Right atrium auricular region (tissue), 2 donors: Measurements from ENCODE around the gene SWT1. TPM values are rescaled to one million over a fixed set of nuclear protein-coding genes. Genes with fewer than 3 reads are reported as not detected.

ENCODE experiments used
- DNase-seq: peaks from one replicate; pipeline ENCODE4 v3.0.0-alpha.2; 2019; ENCODE audit warnings: low spot score
- H3K27ac ChIP-seq, 2 donors: fragments of 200-600 bp; sonication (generic); 1 replicate in 1 of 2; 2 replicates in 1 of 2; pipeline ENCODE4 v1.5.1; 2016 to 2019
- H3K27me3 ChIP-seq, 2 donors: fragments of 200-600 bp; sonication (generic); one replicate each; pipeline versions ENCODE4 v1.5.1 to v1.6.0; 2017 to 2019
- H3K36me3 ChIP-seq: fragments of 200-600 bp; sonication (generic); one replicate; pipeline ENCODE4 v1.5.1; 2016
- H3K4me1 ChIP-seq, 2 donors: fragments of 200-600 bp; sonication (generic); one replicate each; pipeline versions ENCODE4 v1.5.1 to v1.6.0; 2017 to 2019
- H3K4me3 ChIP-seq, 2 donors: fragments of 200-600 bp; sonication (generic); 1 replicate in 1 of 2; 2 replicates in 1 of 2; pipeline ENCODE4 v1.5.1; 2017 to 2019; ENCODE audit warnings: mild to moderate bottlenecking in 1 of 2, moderate library complexity in 1 of 2
- H3K9me3 ChIP-seq, 2 donors: fragments of 200-600 bp; sonication (generic); one replicate each; pipeline ENCODE4 v1.5.1; 2019
- CTCF ChIP-seq, 2 donors: fragments of 200-600 bp; sonication (generic); IDR thresholded peaks; one replicate each; pipeline ENCODE4 v1.5.1; 2019; ENCODE audit warnings: antibody characterized with exemption in 2 of 2
- total RNA-seq, 2 donors: library from RNA; depleted of rRNA; stranded (reverse); fragments of >200 nt; gene quantifications; one replicate each; pipeline ENCODE4 v1.1.0, GENCODE V29; 2016

Gene SWT1
- total RNA-seq, 2 donors from 2014 or later: 4.9 to 6.2 TPM

GRCh38 chr1:185284116-185284515 lies 127.1 kb downstream of the SWT1 start:
- TF ChIP-seq CTCF (IDR thresholded peaks at IDR 0.05): no peak
- Histone ChIP-seq H3K36me3 (peaks cover 5% of the 10 kb centered on the region), H3K9me3 (no peaks in the 10 kb centered on the region), H3K27me3 (no peaks in the 10 kb centered on the region), H3K4me3 (no peak overlapping the region), H3K4me1 (peaks cover 0 to 7% of the 10 kb centered on the region in 2 donors), H3K27ac (no peak overlapping the region)
- DNase-seq: no peak

- Histone ChIP-seq H3K36me3 (peaks cover 5% of the 10 kb centered on the region), H3K27ac (no peak overlapping the region), H3K4me3 (no peak overlapping the region), H3K4me1 (peaks cover 0 to 7% of the 10 kb centered on the region in 2 donors), H3K27me3 (no peaks in the 10 kb centered on the region), H3K9me3 (no peaks in the 10 kb centered on the region)
- TF ChIP-seq CTCF (IDR thresholded peaks at IDR 0.05): no peak
- DNase-seq: no peak
Measured at GRCh38 chr1:185284533-185285276, 127.7 kb downstream of the SWT1 start.

- H3K27me3 ChIP-seq: no peaks in the 10 kb centered on the region
- peak overlapping the region in 1 of 2 donors; percentile 36 for H3K27ac ChIP-seq
- no peak for DNase-seq
- no peak overlapping the region for H3K4me3 ChIP-seq
- no peak for TF ChIP-seq CTCF (IDR thresholded peaks at IDR 0.05)
- no peaks in the 10 kb centered on the region for H3K9me3 ChIP-seq
- peaks cover 0 to 8% of the 10 kb centered on the region in 2 donors for H3K4me1 ChIP-seq
- no peaks in the 10 kb centered on the region for H3K36me3 ChIP-seq
Measured at GRCh38 chr1:185287451-185287850, 130.5 kb downstream of the SWT1 start.

GRCh38 chr1:185288435-185288834 lies 131.5 kb downstream of the SWT1 start:
- Histone ChIP-seq H3K36me3 (no peaks in the 10 kb centered on the region), H3K27me3 (no peaks in the 10 kb centered on the region), H3K9me3 (no peaks in the 10 kb centered on the region), H3K4me1 (peaks cover 0 to 14% of the 10 kb centered on the region in 2 donors), H3K4me3 (no peak overlapping the region), H3K27ac (peak overlapping the region in 1 of 2 donors; percentile 36)
- no peak for DNase-seq
- no peak for TF ChIP-seq CTCF (IDR thresholded peaks at IDR 0.05)

GRCh38 chr1:185289880-185290279 lies 132.9 kb downstream of the SWT1 start:
- no peaks in the 10 kb centered on the region for H3K27me3 ChIP-seq
- H3K27ac ChIP-seq: no peak overlapping the region
- H3K9me3 ChIP-seq: no peaks in the 10 kb centered on the region
- no peak for DNase-seq
- H3K4me3 ChIP-seq: no peak overlapping the region
- H3K36me3 ChIP-seq: peaks cover 9% of the 10 kb centered on the region
- no peak for TF ChIP-seq CTCF (IDR thresholded peaks at IDR 0.05)
- H3K4me1 ChIP-seq: peaks cover 0 to 10% of the 10 kb centered on the region in 2 donors

GRCh38 chr1:185291159-185291558 lies 134.2 kb downstream of the SWT1 start:
- Histone ChIP-seq H3K4me1 (peaks cover 0 to 7% of the 10 kb centered on the region in 2 donors), H3K27ac (no peak overlapping the region), H3K9me3 (no peaks in the 10 kb centered on the region), H3K4me3 (no peak overlapping the region), H3K27me3 (no peaks in the 10 kb centered on the region), H3K36me3 (peaks cover 16% of the 10 kb centered on the region)
- no peak for DNase-seq
- TF ChIP-seq CTCF (IDR thresholded peaks at IDR 0.05): no peak
